DOHH2 (cell line): ENCODE results near the gene GPX2.

Experiments used
- EZH2phosphoT487 ChIP-seq: fragments of 200-600 bp; sonication (generic); IDR thresholded peaks from 2 replicates; pipeline ENCODE4 v1.6.1; 2017; ENCODE audit warnings: borderline replicate concordance, mild to moderate bottlenecking, antibody characterized with exemption, low read length, moderate library complexity, mixed read lengths
- TF ChIP-seq, protein P1 (sequence below): fragments of 200-600 bp; sonication (generic); IDR thresholded peaks from one replicate; pipeline ENCODE4 v1.5.1; 2014; ENCODE audit warnings: antibody characterized with exemption, mild to moderate bottlenecking, low read depth, low read length; ENCODE audit not compliant: poor library complexity, severe bottlenecking

DNA sequence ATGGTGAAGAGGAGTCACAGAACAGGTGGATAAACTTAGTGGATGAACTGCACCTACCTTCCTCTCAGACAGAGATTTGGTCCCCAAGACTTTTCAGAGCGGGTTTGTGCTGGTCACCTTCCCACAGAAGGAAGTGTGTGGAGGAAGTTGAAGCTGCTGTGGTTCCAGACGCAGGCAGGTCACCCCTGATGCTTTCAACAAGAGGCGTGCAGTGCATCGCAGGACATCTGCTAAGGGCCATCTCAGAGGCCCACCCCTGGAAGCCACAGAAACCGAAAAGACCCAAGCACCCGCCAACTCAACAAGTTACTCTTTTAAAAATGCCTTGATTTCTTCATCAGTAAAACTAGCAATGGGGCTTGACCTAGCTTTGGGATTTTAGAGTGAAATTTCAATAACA lies 1.0 kb upstream of the GPX2 start:
- TF ChIP-seq, protein P1, sequence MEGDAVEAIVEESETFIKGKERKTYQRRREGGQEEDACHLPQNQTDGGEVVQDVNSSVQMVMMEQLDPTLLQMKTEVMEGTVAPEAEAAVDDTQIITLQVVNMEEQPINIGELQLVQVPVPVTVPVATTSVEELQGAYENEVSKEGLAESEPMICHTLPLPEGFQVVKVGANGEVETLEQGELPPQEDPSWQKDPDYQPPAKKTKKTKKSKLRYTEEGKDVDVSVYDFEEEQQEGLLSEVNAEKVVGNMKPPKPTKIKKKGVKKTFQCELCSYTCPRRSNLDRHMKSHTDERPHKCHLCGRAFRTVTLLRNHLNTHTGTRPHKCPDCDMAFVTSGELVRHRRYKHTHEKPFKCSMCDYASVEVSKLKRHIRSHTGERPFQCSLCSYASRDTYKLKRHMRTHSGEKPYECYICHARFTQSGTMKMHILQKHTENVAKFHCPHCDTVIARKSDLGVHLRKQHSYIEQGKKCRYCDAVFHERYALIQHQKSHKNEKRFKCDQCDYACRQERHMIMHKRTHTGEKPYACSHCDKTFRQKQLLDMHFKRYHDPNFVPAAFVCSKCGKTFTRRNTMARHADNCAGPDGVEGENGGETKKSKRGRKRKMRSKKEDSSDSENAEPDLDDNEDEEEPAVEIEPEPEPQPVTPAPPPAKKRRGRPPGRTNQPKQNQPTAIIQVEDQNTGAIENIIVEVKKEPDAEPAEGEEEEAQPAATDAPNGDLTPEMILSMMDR: no peak
- TF ChIP-seq EZH2phosphoT487: no peak
